Stomach smooth muscle (tissue), 2 donors: ENCODE data around the gene TLK2.
"Not testable (repeated sequence)": the region's sequence is repeated elsewhere in the genome, so short reads cannot be mapped to it uniquely, and the experiment has no call there.

Experiments used
- H3K27ac ChIP-seq: one replicate; pipeline ENCODE4 v1.7.0; 2013; ENCODE audit warnings: mild to moderate bottlenecking, low read length, inconsistent platforms
- H3K27me3 ChIP-seq, 2 donors: one replicate each; pipeline ENCODE4 v1.7.0; 2013; ENCODE audit warnings: low read length in 2 of 2; ENCODE audit not compliant: insufficient read depth in 2 of 2, control insufficient read depth in 1 of 2
- H3K36me3 ChIP-seq, 2 donors: one replicate each; pipeline ENCODE4 v1.7.0; 2013; ENCODE audit warnings: low read length in 2 of 2; ENCODE audit not compliant: control insufficient read depth in 2 of 2, insufficient read depth in 2 of 2
- H3K4me1 ChIP-seq: one replicate; pipeline ENCODE4 v1.7.0; 2013; ENCODE audit warnings: low read length; ENCODE audit not compliant: control insufficient read depth, insufficient read depth
- H3K4me3 ChIP-seq, 2 donors: one replicate each; pipeline ENCODE4 v1.7.0; 2013; ENCODE audit warnings: low read length in 2 of 2
- H3K9ac ChIP-seq, 2 donors: one replicate each; pipeline ENCODE4 v1.7.0; 2013; ENCODE audit warnings: low read length in 2 of 2, mild to moderate bottlenecking in 1 of 2
- H3K9me3 ChIP-seq, 2 donors: one replicate each; pipeline ENCODE4 v1.7.0; 2013; ENCODE audit warnings: low read length in 2 of 2; ENCODE audit not compliant: control insufficient read depth in 2 of 2
- donor health status: healthy.
- donor health status: Pancreatic carcinoma.

The TLK2 gene

GRCh38 chr17:62478424-62478879 is at the start of gene TLK2:
Gene TLK2 (plus strand): TSS chr17:62478825. CDS start chr17:62481126, 2,301 bp downstream.
- Histone ChIP-seq H3K27me3 (no peaks in the 10 kb centered on the region), H3K4me3 (peak within 1 kb of the TSS; percentile 47 to 72), H3K4me1 (peaks cover 10% of the 10 kb centered on the region), H3K9me3 (no peaks in the 10 kb centered on the region), H3K27ac (peak within 1 kb of the TSS; percentile 71), H3K9ac (peak within 1 kb of the TSS; percentile 68 to 79), H3K36me3 (no peaks in the 10 kb centered on the region)

GRCh38 chr17:62435251-62435650 is 43.4 kb upstream of the TLK2 start:
- H3K27me3 ChIP-seq, H3K9ac ChIP-seq, H3K4me3 ChIP-seq, H3K4me1 ChIP-seq, H3K36me3 ChIP-seq, H3K9me3 ChIP-seq, H3K27ac ChIP-seq: not testable (repeated sequence)

- not testable (repeated sequence) for H3K4me3 ChIP-seq, H3K9me3 ChIP-seq, H3K27me3 ChIP-seq, H3K4me1 ChIP-seq, H3K9ac ChIP-seq, H3K27ac ChIP-seq
- peaks cover 17 to 24% of the 10 kb centered on the region in 2 donors for H3K36me3 ChIP-seq
Observed at GRCh38 chr17:62441181-62441580, 37.4 kb upstream of the TLK2 start.

- Histone ChIP-seq H3K27me3 (no peaks in the 10 kb centered on the region), H3K36me3 (peaks cover 29 to 39% of the 10 kb centered on the region in 2 donors), H3K27ac (no peak overlapping the region), H3K4me3 (no peak overlapping the region), H3K9ac (no peak overlapping the region), H3K9me3 (no peaks in the 10 kb centered on the region), H3K4me1 (no peaks in the 10 kb centered on the region)
Observed at GRCh38 chr17:62444063-62444462, 34.6 kb upstream of the TLK2 start.

- H3K27me3 ChIP-seq, H3K4me1 ChIP-seq, H3K27ac ChIP-seq, H3K9ac ChIP-seq, H3K9me3 ChIP-seq, H3K4me3 ChIP-seq: not testable (repeated sequence)
- peaks cover 26 to 32% of the 10 kb centered on the region in 2 donors for H3K36me3 ChIP-seq
Observed at GRCh38 chr17:62445791-62446190, 32.8 kb upstream of the TLK2 start.

- not testable (repeated sequence) for H3K27me3 ChIP-seq, H3K9ac ChIP-seq, H3K9me3 ChIP-seq, H3K27ac ChIP-seq, H3K4me3 ChIP-seq, H3K4me1 ChIP-seq
- H3K36me3 ChIP-seq = peaks cover 8 to 10% of the 10 kb centered on the region in 2 donors
Observed at GRCh38 chr17:62452195-62452594, 26.4 kb upstream of the TLK2 start.

GRCh38 chr17:62453041-62453440 is 25.6 kb upstream of the TLK2 start:
- not testable (repeated sequence) for H3K9ac ChIP-seq, H3K4me1 ChIP-seq, H3K27ac ChIP-seq, H3K4me3 ChIP-seq, H3K9me3 ChIP-seq, H3K27me3 ChIP-seq, H3K36me3 ChIP-seq

- not testable (repeated sequence) for H3K9me3 ChIP-seq, H3K27ac ChIP-seq, H3K27me3 ChIP-seq, H3K36me3 ChIP-seq, H3K4me3 ChIP-seq, H3K9ac ChIP-seq, H3K4me1 ChIP-seq
Observed at GRCh38 chr17:62453656-62454055, 25.0 kb upstream of the TLK2 start.

GRCh38 chr17:62454111-62454510 is 24.5 kb upstream of the TLK2 start:
- H3K9me3 ChIP-seq, H3K4me1 ChIP-seq, H3K27ac ChIP-seq, H3K9ac ChIP-seq, H3K36me3 ChIP-seq, H3K27me3 ChIP-seq, H3K4me3 ChIP-seq: not testable (repeated sequence)

- Histone ChIP-seq H3K4me1 (no peaks in the 10 kb centered on the region), H3K27me3 (no peaks in the 10 kb centered on the region), H3K9me3 (no peaks in the 10 kb centered on the region), H3K36me3 (no peaks in the 10 kb centered on the region), H3K27ac (no peak overlapping the region), H3K4me3 (no peak overlapping the region), H3K9ac (no peak overlapping the region)
Observed at GRCh38 chr17:62456016-62456415, 22.6 kb upstream of the TLK2 start.

- not testable (repeated sequence) for H3K4me1 ChIP-seq, H3K4me3 ChIP-seq, H3K27me3 ChIP-seq, H3K36me3 ChIP-seq, H3K9me3 ChIP-seq, H3K9ac ChIP-seq, H3K27ac ChIP-seq
Observed at GRCh38 chr17:62458483-62458882, 20.1 kb upstream of the TLK2 start.

GRCh38 chr17:62464422-62464821 is 14.2 kb upstream of the TLK2 start:
- H3K36me3 ChIP-seq, H3K4me3 ChIP-seq, H3K9me3 ChIP-seq, H3K27ac ChIP-seq, H3K9ac ChIP-seq, H3K27me3 ChIP-seq, H3K4me1 ChIP-seq: not testable (repeated sequence)
